ENCODE data around the gene EZR.

GRCh38 chr6:158756977-158757752, 62.0 kb downstream of the EZR start:
- TF ChIP-seq CTCF (conservative IDR thresholded peaks at IDR 0.05; ENCODE audit: low read length), result no peak
- no peak for TF ChIP-seq EZH2phosphoT487 (IDR thresholded peaks at IDR 0.05; ENCODE audit: borderline replicate concordance, low read depth, low read length)

All from OCI-LY7 (cell line).